HCT116 (cell line): Measurements from ENCODE around the gene STRN3.

Source experiments
- CTCF ChIP-seq, 3 experiments: fragments of 200-600 bp in 1 of 3; sonication (generic) in 1 of 3; IDR thresholded peaks in 2 of 3; conservative IDR thresholded peaks in 1 of 3; 2 replicates each; pipeline ENCODE4 v1.5.1; 2012 to 2017; ENCODE audit warnings: low read depth in 2 of 3, low read length in 2 of 3, antibody characterized with exemption in 1 of 3, borderline replicate concordance in 1 of 3, control low read depth in 1 of 3, mild to moderate bottlenecking in 1 of 3, mixed read lengths in 1 of 3, mixed run types in 1 of 3, moderate library complexity in 1 of 3; ENCODE audit not compliant: insufficient read depth in 1 of 3
- SRF ChIP-seq: IDR thresholded peaks from 2 replicates; pipeline ENCODE4 v1.6.1; 2012; ENCODE audit warnings: low read depth
- TCF7L2 ChIP-seq: IDR thresholded peaks from 2 replicates; pipeline ENCODE4 v1.7.0; 2011; ENCODE audit warnings: borderline replicate concordance, inconsistent platforms; ENCODE audit not compliant: insufficient read depth, insufficient read length; ENCODE audit errors: extremely low read depth

GRCh38 chr14:30873308-30874119, 152.7 kb downstream of the STRN3 start:
- no peak for TF ChIP-seq CTCF (IDR thresholded peaks at IDR 0.05 in 2 of 3, conservative IDR thresholded peaks at IDR 0.05 in 1 of 3; ENCODE audit: borderline replicate concordance in 1 of 3, insufficient read depth in 1 of 3, low read depth in 2 of 3, low read length in 2 of 3)
- TF ChIP-seq TCF7L2, result no peak
- TF ChIP-seq SRF, result no peak
